ENCODE data around the gene SLC25A39.

DNA sequence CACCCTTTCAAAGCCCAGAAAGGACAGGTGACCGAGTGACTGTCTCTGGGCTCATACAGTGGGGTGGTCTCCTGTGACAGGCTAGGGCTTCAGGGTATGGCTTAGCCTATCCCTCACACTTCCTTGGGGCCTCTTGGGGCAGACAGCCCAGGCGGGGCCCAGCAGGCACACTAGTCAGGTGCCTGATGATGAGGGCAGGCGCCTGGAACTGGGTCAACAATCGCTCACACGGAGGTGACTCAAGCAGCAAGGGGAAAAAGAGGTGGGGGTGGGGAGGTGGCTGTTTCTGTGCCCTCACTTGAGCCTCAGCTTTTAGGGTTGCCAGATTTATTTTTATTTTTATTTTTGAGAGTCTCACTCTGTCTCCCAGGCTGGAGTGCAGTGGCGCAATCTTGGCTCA, 14.1 kb upstream of the SLC25A39 start:
- TF ChIP-seq EZH2 (IDR thresholded peaks at IDR 0.05; ENCODE audit: borderline replicate concordance, low read depth, low read length, severe bottlenecking): no peak
- no peak for TF ChIP-seq CTCF (IDR thresholded peaks at IDR 0.05; ENCODE audit: extremely low read depth in 1 of 2, insufficient read depth in 1 of 2, low read depth in 1 of 2, low read length in 2 of 2)
- no peak for TF ChIP-seq POLR2AphosphoS5 (IDR thresholded peaks at IDR 0.05; ENCODE audit: insufficient read depth, low read depth, low read length)
- TF ChIP-seq FOS (IDR thresholded peaks at IDR 0.05; ENCODE audit: borderline replicate concordance, insufficient read depth, low read length): no peak
- no peak for TF ChIP-seq JUN (IDR thresholded peaks at IDR 0.05; ENCODE audit: borderline replicate concordance, insufficient read depth, insufficient read length, low read depth)
- TF ChIP-seq POLR2A (IDR thresholded peaks at IDR 0.05; ENCODE audit: low read depth, low read length): no peak
- TF ChIP-seq, protein P1, sequence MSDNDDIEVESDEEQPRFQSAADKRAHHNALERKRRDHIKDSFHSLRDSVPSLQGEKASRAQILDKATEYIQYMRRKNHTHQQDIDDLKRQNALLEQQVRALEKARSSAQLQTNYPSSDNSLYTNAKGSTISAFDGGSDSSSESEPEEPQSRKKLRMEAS (IDR thresholded peaks at IDR 0.05; ENCODE audit: insufficient read depth, insufficient read length): no peak
- TF ChIP-seq MYC (IDR thresholded peaks at IDR 0.05; ENCODE audit: low read depth, low read length): no peak
